ENCODE measurements around the gene ICE2. TPM values are rescaled to one million over a fixed set of nuclear protein-coding genes. Genes with fewer than 3 reads are reported as not detected.

The ICE2 gene
- total RNA-seq, 1 experiment from 2014 or later = 62.8 TPM

- TF ChIP-seq CEBPB (IDR thresholded peaks at IDR 0.05; ENCODE audit: low read depth) = no peak
- TF ChIP-seq ZBTB33 (IDR thresholded peaks at IDR 0.05; ENCODE audit: extremely low read depth, insufficient replicate concordance, low read length) = no peak
- no peak for TF ChIP-seq MAX (IDR thresholded peaks at IDR 0.05)
- peaks cover 2 to 39% of the 10 kb centered on the region in 2 experiments for H3K36me3 ChIP-seq (ENCODE audit: control insufficient read depth in 1 of 2, insufficient read depth in 2 of 2, low read length in 2 of 2)
- peak overlapping the region; percentile 97 for H3K9ac ChIP-seq (ENCODE audit: low read length)
- intact Hi-C loops (cut with micrococcal nuclease) = no loop called here
- TSS peak; percentile 27 for BruUV-seq (replicated peaks)
- H3K27me3 ChIP-seq (ENCODE audit: insufficient read depth, low read length) = no peaks in the 10 kb centered on the region
- H3K9me2 ChIP-seq (ENCODE audit: insufficient read depth) = no peaks in the 10 kb centered on the region
- RAD21 ChIA-PET (ENCODE audit: low non-redundant PET in 1 of 2, low total read pairs in 2 of 2, uncharacterized antibody in 2 of 2, unreplicated experiment in 2 of 2) = no interaction called here
- DNase-seq (ENCODE audit: low read depth, low spot score) (no peak), ATAC-seq (no peak)
- no peak overlapping the region for H2AFZ ChIP-seq (ENCODE audit: low read depth, low read length, poor library complexity, severe bottlenecking)
- CTCF ChIA-PET = no interaction called here
- H3K4me3 ChIP-seq (replicated peaks in 1 of 2; ENCODE audit: low read depth in 1 of 2, low read length in 2 of 2) = peak overlapping the region; percentile 61 to 65
- POLR2A ChIA-PET = interaction anchor here (1.2 to 5.7 kb wide), 5 partner anchors 11 to 48 kb away, joined by 3 to 70 read pairs (median 38); no protein-coding TSS in a partner anchor
- peak overlapping the region; percentile 92 for H3K4me2 ChIP-seq (ENCODE audit: low read length)
- peaks cover under 1% of the 10 kb centered on the region; the same call in 1 of the 2 replicates for H4K20me1 ChIP-seq (ENCODE audit: insufficient read depth)
- H3K79me2 ChIP-seq (ENCODE audit: insufficient read depth, low read length) = peaks cover 59% of the 10 kb centered on the region
- H3K4me1 ChIP-seq (ENCODE audit: control insufficient read depth in 1 of 2, insufficient read depth in 2 of 2, low read length in 2 of 2) = peaks cover 71 to 88% of the 10 kb centered on the region in 2 experiments
- peak overlapping the region; percentile 96 for H3K27ac ChIP-seq (ENCODE audit: low read depth, low read length)
- H3K9me3 ChIP-seq (ENCODE audit: control insufficient read depth in 1 of 2, insufficient read depth in 1 of 2, low read depth in 1 of 2, low read length in 2 of 2) = no peaks in the 10 kb centered on the region
Observed at GRCh38 chr15:60396100-60396499, 82.8 kb downstream of the ICE2 start.

GRCh38 chr15:60395276-60396011 lies 83.5 kb downstream of the ICE2 start:
- no TSS peak for BruUV-seq (replicated peaks)
- Histone ChIP-seq H3K27ac (ENCODE audit: low read depth, low read length) (peak overlapping the region; percentile 96), H3K36me3 (ENCODE audit: control insufficient read depth in 1 of 2, insufficient read depth in 2 of 2, low read length in 2 of 2) (peaks cover 2 to 42% of the 10 kb centered on the region in 2 experiments), H2AFZ (ENCODE audit: low read depth, low read length, poor library complexity, severe bottlenecking) (no peak overlapping the region), H4K20me1 (ENCODE audit: insufficient read depth) (peaks cover 7% of the 10 kb centered on the region; the same call in 1 of the 2 replicates), H3K9me2 (ENCODE audit: insufficient read depth) (no peaks in the 10 kb centered on the region), H3K27me3 (ENCODE audit: insufficient read depth, low read length) (no peaks in the 10 kb centered on the region), H3K4me3 (replicated peaks in 1 of 2; ENCODE audit: low read depth in 1 of 2, low read length in 2 of 2) (peak overlapping the region; percentile 61 to 65), H3K9me3 (ENCODE audit: control insufficient read depth in 1 of 2, insufficient read depth in 1 of 2, low read depth in 1 of 2, low read length in 2 of 2) (no peaks in the 10 kb centered on the region), H3K79me2 (ENCODE audit: insufficient read depth, low read length) (peaks cover 65% of the 10 kb centered on the region), H3K4me1 (ENCODE audit: control insufficient read depth in 1 of 2, insufficient read depth in 2 of 2, low read length in 2 of 2) (peaks cover 76 to 88% of the 10 kb centered on the region in 2 experiments), H3K4me2 (ENCODE audit: low read length) (peak overlapping the region; percentile 92), H3K9ac (ENCODE audit: low read length) (peak overlapping the region; percentile 97)
- no peak for DNase-seq (ENCODE audit: low read depth, low spot score)
- ChIA-PET POLR2A (interaction anchor here (1.5 to 5.7 kb wide), 4 partner anchors 8 to 48 kb away, joined by 3 to 70 read pairs (median 22); no protein-coding TSS in a partner anchor), RAD21 (ENCODE audit: low non-redundant PET in 1 of 2, low total read pairs in 2 of 2, uncharacterized antibody in 2 of 2, unreplicated experiment in 2 of 2) (no interaction called here), CTCF (no interaction called here)
- TF ChIP-seq CTCF (IDR thresholded peaks at IDR 0.05 in 2 of 3, conservative IDR thresholded peaks at IDR 0.05 in 1 of 3; ENCODE audit: borderline replicate concordance in 1 of 3, insufficient read depth in 1 of 3, low read depth in 2 of 3, low read length in 2 of 3) (no peak), SRF (IDR thresholded peaks at IDR 0.05; ENCODE audit: low read depth) (no peak), POLR2AphosphoS5 (IDR thresholded peaks at IDR 0.05; ENCODE audit: low read depth, low read length) (peak; percentile 17; the same call in 1 of the 2 replicates)
- intact Hi-C loops (cut with micrococcal nuclease) = no loop called here
- no peak for ATAC-seq

All from HCT116 (cell line).